ENCODE results near the gene SCN2B. TPM values are rescaled to one million over a fixed set of nuclear protein-coding genes. Genes with fewer than 3 reads are reported as not detected.

Gene SCN2B
- total RNA-seq, 1 experiment from 2014 or later = not detected

- no peak for DNase-seq (ENCODE audit: low read depth)
Measured at GRCh38 chr11:118175031-118175992, 1.1 kb downstream of the SCN2B start.

DNA sequence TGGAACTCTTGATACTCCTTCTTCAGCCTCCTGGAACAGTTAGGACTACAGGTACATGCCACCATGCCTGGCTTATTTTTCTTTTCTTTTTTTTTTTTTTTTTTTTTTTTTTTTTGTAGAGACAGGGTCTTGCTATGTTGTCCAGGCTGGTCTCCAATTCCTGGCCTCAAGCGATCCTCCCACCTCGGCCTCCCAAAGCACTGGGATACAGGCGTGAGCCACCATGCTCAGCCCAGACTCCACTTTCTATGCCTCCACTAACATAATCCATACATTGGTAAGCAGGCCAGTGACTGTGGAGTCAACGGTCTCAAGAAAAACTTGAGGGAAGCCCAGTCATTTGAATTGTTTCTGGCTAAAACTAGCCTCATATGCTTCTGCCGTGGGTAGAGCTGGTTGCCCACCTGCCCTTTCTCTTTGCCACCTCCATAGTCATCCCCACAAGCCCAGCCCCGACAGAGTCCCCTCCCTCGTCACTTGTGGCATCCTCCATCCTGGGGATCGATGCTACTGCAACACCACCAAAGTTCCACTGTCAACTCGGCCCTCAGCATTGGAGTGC is 2.4 kb downstream of the SCN2B start:
- DNase-seq (ENCODE audit: low read depth) = no peak

- DNase-seq (ENCODE audit: low read depth) = no peak
Measured at GRCh38 chr11:118172356-118172755, 4.1 kb downstream of the SCN2B start.

DNA sequence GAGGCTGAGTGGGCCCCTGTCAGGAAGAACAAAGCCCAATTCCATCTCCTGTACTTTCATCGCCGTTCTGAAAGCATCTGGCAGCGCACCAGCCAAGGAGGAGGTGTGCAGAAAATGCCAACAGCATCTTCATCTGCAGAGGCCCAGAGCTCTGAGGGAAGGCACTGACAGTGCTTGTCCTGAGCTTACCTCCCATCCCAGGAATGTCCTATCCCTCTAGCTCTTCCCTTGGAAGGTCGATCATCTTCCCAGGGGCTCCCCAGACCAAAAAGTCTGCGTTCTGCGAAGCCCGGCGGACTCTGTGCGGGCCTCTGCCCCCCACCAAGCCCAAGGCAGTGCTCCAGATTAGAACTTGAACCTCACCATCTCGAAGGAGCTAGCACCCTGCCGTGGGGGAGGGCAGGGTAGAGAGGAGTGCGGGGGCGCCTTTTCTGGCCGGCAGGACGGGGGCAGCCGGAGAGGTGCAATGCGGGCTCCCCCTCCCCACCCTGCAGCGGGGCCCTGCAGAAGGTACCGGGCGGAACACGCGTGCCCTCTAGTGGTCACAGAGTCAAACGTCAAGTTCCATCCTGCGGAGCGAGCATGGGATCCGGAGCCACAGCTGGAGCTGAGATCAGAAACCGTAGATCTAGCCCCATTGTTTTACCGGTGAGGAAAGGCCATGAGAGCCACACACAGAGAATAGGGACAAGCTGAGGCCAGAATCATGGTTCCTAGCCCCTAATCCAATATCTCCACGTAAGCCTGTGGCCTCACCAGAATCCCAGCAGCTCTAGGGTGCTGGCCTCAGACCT is 5.0 kb downstream of the SCN2B start:
- peak; percentile 26 for DNase-seq (ENCODE audit: low read depth)

DNA sequence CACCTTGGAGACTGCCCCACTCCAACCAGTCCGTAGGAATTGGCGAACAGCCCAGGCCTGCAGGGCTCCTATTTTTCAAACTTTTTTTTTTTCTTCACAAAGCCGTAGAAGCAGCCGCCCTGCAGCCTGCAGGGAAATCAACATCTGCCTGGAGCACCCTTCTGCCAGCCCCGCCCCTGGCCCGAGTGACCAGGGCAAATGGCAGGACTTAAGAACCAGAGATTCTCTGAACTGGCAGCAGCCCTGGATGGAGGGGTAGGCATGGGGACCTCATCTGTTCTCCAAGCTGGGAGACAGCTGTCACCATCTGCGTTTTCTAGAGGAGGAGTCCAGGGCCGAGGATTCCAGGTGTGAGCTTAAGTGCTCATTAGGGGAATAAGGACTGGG is 5.6 kb downstream of the SCN2B start:
- DNase-seq (ENCODE audit: low read depth) = no peak

DNA sequence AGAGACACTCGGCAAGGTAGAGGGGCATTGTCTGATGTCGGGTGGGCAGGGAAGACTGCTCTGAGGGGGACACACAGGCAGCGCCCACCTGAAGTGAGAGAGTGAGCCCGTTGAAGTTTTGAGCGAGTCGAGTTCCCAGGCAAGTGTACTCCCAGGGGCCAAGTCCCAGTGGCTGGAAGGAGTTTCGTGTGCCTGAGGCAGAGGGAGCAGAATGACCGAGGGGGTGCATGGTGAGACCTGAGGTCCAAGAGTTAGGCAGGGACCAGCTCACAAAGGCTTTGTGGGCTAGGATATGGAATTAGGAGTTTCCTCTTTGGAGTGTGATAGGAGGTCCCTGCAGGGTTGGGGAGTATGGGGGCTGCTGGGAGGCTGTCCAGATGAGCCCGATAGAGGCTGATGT is 6.2 kb downstream of the SCN2B start:
- no peak for DNase-seq (ENCODE audit: low read depth)

DNA sequence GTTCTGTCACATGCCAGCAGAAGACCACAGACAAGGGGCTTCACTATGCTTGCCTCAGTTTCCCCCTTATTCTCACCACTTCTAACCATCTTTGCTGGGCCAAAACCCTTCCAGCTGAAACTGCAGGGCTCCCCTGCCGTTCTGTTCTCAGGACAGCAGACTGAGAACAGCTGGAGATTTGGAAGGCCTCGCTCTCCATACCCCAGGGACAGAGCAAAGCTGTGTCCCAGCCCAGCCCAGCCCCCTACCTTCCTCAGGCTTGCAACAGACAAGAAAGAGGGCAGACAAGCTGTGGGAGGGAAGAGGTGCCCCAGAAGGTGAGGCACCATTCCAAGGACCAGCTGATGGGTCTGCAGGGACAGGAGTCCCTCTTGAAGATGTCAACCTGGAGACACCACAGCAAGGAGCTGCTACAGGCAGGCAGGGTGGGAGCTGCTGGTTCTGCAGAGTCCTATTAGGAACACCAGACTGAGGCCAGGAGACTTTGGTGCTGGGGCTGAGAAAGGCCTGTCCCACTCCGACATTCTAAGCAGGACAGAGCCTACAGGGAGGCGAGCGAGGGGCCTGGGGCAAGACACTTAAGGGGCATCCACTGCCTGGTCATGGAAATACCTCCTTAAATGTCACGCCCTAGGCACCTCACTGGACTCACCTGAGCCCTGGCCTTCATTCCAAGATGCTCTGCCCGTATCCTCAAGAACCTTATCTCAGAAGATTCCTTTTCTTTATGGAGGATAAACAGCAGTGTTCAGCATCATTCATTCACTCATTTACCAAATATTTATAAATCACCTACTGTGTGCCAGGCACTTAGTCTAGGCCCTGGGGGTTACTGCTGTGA is 6.9 kb downstream of the SCN2B start:
- DNase-seq (ENCODE audit: low read depth) = no peak

- DNase-seq (ENCODE audit: low read depth) = no peak
Measured at GRCh38 chr11:118168751-118169150, 7.7 kb downstream of the SCN2B start.

DNA sequence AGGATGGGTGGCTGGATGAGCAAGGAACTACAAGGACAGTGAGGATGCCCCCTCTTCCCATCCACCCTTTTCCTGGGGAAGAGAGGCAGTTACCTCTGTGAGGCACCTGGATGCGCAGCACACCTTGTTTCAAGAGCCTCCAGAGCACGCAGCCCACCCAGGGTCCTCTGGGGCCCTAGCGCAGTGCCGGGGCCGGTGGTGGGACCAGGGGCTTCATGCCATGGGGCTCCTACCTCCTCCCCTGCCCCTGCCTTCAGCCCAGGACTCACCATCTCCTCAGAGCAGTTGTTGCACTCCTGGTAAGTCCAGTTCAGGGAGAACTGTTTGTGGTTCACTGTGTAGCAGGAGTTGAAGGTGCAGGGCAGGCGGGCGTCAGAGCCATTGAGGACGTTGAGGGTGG is 8.1 kb downstream of the SCN2B start:
- DNase-seq (ENCODE audit: low read depth) = no peak

DNA sequence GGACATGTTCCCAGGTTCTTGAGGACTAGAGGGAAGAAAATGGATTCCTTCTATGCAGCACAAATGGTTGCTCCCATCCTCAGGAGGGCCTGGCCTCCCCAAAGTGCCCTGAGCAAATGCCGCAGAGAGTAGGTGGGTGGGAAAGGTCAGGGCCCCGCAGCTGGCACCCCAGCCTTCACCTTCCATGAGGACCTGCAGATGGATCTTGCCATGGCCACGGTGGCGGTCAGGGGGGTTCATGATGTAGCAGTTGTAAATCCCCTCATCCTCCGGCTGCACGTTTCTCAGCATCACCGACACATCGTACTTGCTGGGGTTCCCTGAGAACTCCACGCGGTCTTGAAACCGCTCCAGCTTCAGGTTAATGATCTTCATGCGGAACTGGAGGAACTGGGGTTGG is 8.5 kb downstream of the SCN2B start:
- no peak for DNase-seq (ENCODE audit: low read depth)

DNA sequence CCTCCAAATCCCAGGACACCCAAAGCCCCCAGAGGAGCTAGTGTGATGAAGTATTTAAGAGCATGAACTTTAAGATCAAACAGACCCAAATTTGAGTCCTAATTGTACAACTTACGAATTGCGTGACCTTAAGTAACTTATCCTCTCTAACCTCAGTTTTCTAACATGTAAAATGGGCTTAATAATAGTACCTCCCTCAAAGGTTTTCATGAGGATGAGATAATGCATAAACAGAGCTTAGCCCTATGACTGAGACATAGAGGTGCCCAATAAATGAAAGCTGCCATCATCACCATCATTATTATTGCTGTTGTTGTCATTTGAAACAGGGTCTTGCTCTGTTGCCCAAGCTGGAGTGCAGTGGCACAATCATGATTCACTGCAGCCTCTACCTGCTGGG is 9.2 kb downstream of the SCN2B start:
- no peak for DNase-seq (ENCODE audit: low read depth)

DNA sequence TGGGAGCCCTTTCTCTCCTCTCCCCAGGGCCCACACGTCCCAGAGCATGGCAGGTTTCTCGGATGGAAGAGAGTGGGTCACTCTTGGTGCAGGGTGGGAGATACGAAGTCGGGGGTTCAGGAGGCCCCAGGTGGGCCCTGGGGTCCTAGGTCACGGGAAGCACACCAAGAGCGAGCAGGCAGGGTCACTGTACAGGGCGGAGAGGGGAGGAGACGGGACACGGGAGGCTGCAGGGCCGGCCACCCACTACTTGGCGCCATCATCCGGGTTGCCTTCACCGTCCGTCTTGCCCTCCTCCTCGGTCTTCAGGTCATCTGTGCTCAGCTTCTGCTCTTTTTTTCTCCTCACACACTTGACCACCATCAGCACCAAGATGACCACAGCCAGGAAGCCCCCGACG is 9.8 kb downstream of the SCN2B start:
- no peak for DNase-seq (ENCODE audit: low read depth)

DNA sequence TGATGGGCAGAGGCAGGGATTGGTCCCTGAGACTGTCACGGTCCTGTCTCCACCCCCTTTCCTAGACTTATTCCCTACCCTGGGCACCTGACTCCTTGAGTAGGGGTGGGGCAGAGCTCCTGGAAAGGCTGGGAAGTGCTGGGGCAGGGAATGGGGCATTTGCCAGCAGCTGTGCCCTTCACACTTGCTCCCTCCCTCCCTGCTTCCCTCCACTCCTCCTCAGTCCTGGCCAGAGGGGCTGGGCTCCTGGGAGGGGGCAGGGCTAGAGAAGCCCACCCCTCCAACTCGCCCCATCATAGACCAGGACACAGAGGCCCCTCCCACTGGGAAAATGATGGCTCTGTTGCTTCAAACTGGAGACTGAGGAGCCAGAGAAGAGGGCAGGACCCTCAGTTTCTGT is 11.6 kb downstream of the SCN2B start:
- DNase-seq (ENCODE audit: low read depth) = no peak

GRCh38 chr11:118163494-118163893 is 12.9 kb downstream of the SCN2B start:
- DNase-seq (ENCODE audit: low read depth) = no peak

- no peak for DNase-seq (ENCODE audit: low read depth)
Measured at GRCh38 chr11:118162846-118163245, 13.6 kb downstream of the SCN2B start.

GRCh38 chr11:118161786-118162185 is 14.7 kb downstream of the SCN2B start:
- no peak for DNase-seq (ENCODE audit: low read depth)

- no peak for DNase-seq (ENCODE audit: low read depth)
Measured at GRCh38 chr11:118157186-118157895, 19.1 kb downstream of the SCN2B start.

DNA sequence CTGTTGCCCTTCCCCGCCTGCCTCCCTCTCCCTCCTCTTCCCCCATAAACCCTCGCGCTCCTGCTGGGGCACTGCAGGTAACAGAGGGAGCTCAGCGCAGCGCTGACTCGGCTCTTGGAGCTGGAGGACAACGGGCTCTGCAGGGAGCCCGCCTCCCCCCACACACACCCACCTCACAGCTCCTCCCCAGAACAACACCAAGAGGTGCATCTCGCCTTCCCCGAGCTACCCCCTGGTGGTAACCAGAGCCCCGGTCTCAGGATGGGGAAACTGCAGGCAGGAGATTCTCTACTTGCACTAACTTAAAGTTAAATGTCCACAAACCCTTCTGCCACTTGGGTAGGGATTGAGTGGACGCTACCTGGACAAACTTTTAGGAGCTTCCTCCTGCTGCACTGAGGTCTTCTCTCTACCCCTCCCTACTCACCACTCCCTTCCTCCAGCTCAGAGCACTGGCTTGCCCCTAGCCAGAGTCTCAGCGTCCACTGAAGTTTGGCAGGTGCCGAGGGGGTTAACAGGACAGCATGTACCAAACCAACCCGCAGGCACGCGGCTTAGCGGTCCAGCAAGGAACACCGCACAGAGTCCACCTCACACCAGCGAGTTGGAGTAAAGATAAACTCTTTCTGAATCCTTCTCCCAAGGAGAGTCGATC is 19.8 kb downstream of the SCN2B start:
- DNase-seq (ENCODE audit: low read depth) = no peak

GRCh38 chr11:118155776-118156530 is 20.5 kb downstream of the SCN2B start:
- no peak for DNase-seq (ENCODE audit: low read depth)

DNA sequence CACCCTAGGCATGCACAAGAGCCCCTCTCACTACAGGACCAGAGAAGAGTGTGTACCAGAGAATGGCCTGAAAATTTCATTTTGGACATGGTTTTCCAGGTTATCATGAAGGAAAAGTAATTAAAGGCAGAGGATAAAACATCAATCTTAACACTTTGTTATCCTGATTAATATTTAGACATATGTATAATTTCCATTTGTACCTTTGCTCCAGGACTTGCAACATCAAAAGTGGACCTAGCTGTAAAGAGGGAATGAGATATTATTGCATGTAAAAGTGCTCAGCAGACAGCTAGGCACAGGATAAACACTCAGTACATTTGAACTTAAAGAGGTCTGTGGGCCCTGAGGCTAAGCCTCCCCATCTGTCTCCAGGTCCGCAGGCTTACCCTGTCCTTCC is 21.8 kb downstream of the SCN2B start:
- DNase-seq (ENCODE audit: low read depth) = no peak

Measured in LHCN-M2 (cell line).